SK-MEL-5 (cell line): Measurements from ENCODE around the gene TEAD3. TPM values are rescaled to one million over a fixed set of nuclear protein-coding genes. Genes with fewer than 3 reads are reported as not detected.

Experiments used
- DNase-seq: peaks from one replicate; pipeline ENCODE4 v3.0.0-alpha.2; 2016; ENCODE audit warnings: low read depth, low spot score
- in situ Hi-C: cut with HindIII; loops from 2 replicates; pipeline ENCODE4 v1.10.0; 2016; ENCODE audit warnings: low sequenced_read_pairs, high pct_unique_total_duplicates, low pct_unique_long_range_greater_than_20kb
- total RNA-seq: library from RNA; depleted of rRNA; stranded (reverse); fragments of >200 nt; shearing (Covaris generic); gene quantifications from 2 replicates; pipeline ENCODE4 v1.2.3, GENCODE V29; 2014

The TEAD3 gene
- total RNA-seq, 1 experiment from 2014 or later, result 1.8 TPM

GRCh38 chr6:35470663-35471120, 26.2 kb downstream of the TEAD3 start:
- DNase-seq, result no peak
- in situ Hi-C loops, result no loop called here

- no peak for DNase-seq
- in situ Hi-C loops, result no loop called here
Observed at GRCh38 chr6:35469751-35470662, 26.9 kb downstream of the TEAD3 start.

GRCh38 chr6:35468980-35469750, 27.7 kb downstream of the TEAD3 start:
- no peak for DNase-seq
- in situ Hi-C loops, result no loop called here

- in situ Hi-C loops, result no loop called here
- DNase-seq, result peak; percentile 96
Observed at GRCh38 chr6:35468181-35468979, 28.5 kb downstream of the TEAD3 start, which contains the start of gene RPL10A. Gene RPL10A, plus strand, starts transcription at chr6:35468401. Its CDS starts 34 bp downstream, at chr6:35468435.

- in situ Hi-C loops, result no loop called here
- no peak for DNase-seq
Observed at GRCh38 chr6:35465646-35466045, 31.2 kb downstream of the TEAD3 start.

GRCh38 chr6:35463292-35463691, 33.6 kb downstream of the TEAD3 start:
- in situ Hi-C loops, result no loop called here
- no peak for DNase-seq

- in situ Hi-C loops, result no loop called here
- no peak for DNase-seq
Observed at GRCh38 chr6:35461270-35461669, 35.6 kb downstream of the TEAD3 start.

GRCh38 chr6:35457907-35458306, 39.0 kb downstream of the TEAD3 start:
- in situ Hi-C loops, result no loop called here
- DNase-seq, result no peak

GRCh38 chr6:35454391-35455110, 42.3 kb downstream of the TEAD3 start:
- in situ Hi-C loops, result no loop called here
- no peak for DNase-seq

- in situ Hi-C loops, result no loop called here
- DNase-seq, result no peak
Observed at GRCh38 chr6:35453236-35453635, 43.6 kb downstream of the TEAD3 start.

- in situ Hi-C loops, result no loop called here
Observed at GRCh38 chr6:35452183-35453090, 44.4 kb downstream of the TEAD3 start, which contains the start of gene FANCE. Gene FANCE, plus strand, starts transcription at chr6:35452338. Its CDS starts 208 bp downstream, at chr6:35452546.

GRCh38 chr6:35451354-35452182, 45.3 kb downstream of the TEAD3 start:
- no peak for DNase-seq
- in situ Hi-C loops, result no loop called here

More at GRCh38 chr6:35452183-35453090, 44.4 kb downstream of the TEAD3 start, which contains the start of gene FANCE:
- peak; percentile 88 for DNase-seq

- peak; percentile 80 for DNase-seq
- in situ Hi-C loops, result no loop called here
Observed at GRCh38 chr6:35449287-35449881, 47.5 kb downstream of the TEAD3 start.

- in situ Hi-C loops, result no loop called here
- DNase-seq, result no peak
Observed at GRCh38 chr6:35448191-35448590, 48.7 kb downstream of the TEAD3 start.

GRCh38 chr6:35445691-35446090, 51.2 kb downstream of the TEAD3 start:
- in situ Hi-C loops, result no loop called here

More at GRCh38 chr6:35445691-35446090, 51.2 kb downstream of the TEAD3 start:
- no peak for DNase-seq
